H9 (cell line): Measurements from ENCODE around the gene TMC6. TPM values are rescaled to one million over a fixed set of nuclear protein-coding genes. Genes with fewer than 3 reads are reported as not detected.

Source experiments
- DNase-seq: peaks from one replicate; pipeline ENCODE4 v3.0.0-alpha.2; 2017
- H2AFZ ChIP-seq: one replicate; pipeline ENCODE4 v1.6.1; 2013; ENCODE audit warnings: mild to moderate bottlenecking, low read length, control low read depth, moderate library complexity
- H2AK5ac ChIP-seq: 2 replicates; pipeline ENCODE4 v1.6.1; 2013; ENCODE audit warnings: low read length, control low read depth, mixed read lengths; ENCODE audit not compliant: insufficient read length
- H2BK120ac ChIP-seq: one replicate; pipeline ENCODE4 v1.6.1; 2013; ENCODE audit warnings: low read depth, mild to moderate bottlenecking, low read length, control low read depth, inconsistent platforms; ENCODE audit not compliant: poor library complexity, severe bottlenecking
- H2BK12ac ChIP-seq: 2 replicates; pipeline ENCODE4 v1.6.1; 2013; ENCODE audit warnings: low read length, control low read depth, mixed read lengths, low read depth; ENCODE audit not compliant: insufficient read length
- H2BK15ac ChIP-seq: 2 replicates; pipeline ENCODE4 v1.6.1; 2013; ENCODE audit warnings: low read depth, low read length, control low read depth
- H2BK20ac ChIP-seq: one replicate; pipeline ENCODE4 v1.6.1; 2013; ENCODE audit warnings: low read depth, mild to moderate bottlenecking, low read length, control low read depth, inconsistent platforms; ENCODE audit not compliant: poor library complexity, severe bottlenecking
- H2BK5ac ChIP-seq: 2 replicates; pipeline ENCODE4 v1.6.1; 2013; ENCODE audit warnings: low read length, control low read depth, mixed read lengths; ENCODE audit not compliant: insufficient read length
- H3K14ac ChIP-seq: 2 replicates; pipeline ENCODE4 v1.6.1; 2013; ENCODE audit warnings: low read length, control low read depth; ENCODE audit not compliant: insufficient read depth
- H3K18ac ChIP-seq: 2 replicates; pipeline ENCODE4 v1.6.1; 2013; ENCODE audit warnings: low read depth, mild to moderate bottlenecking, mixed read lengths, low read length, control low read depth; ENCODE audit not compliant: insufficient read length
- H3K23ac ChIP-seq: 2 replicates; pipeline ENCODE4 v1.6.1; 2013; ENCODE audit warnings: low read length, control low read depth, mixed read lengths, low read depth; ENCODE audit not compliant: insufficient read length
- H3K23me2 ChIP-seq: 2 replicates; pipeline ENCODE4 v1.6.1; 2013; ENCODE audit warnings: low read depth, mild to moderate bottlenecking, mixed read lengths, low read length, control low read depth; ENCODE audit not compliant: insufficient read length, poor library complexity, severe bottlenecking
- H3K27ac ChIP-seq: 2 replicates; pipeline ENCODE4 v1.5.1; 2013; ENCODE audit warnings: low read length, control low read depth, mixed read lengths, low read depth; ENCODE audit not compliant: insufficient read length
- H3K27me3 ChIP-seq: 2 replicates; pipeline ENCODE4 v1.6.1; 2013; ENCODE audit warnings: low read length, control low read depth, inconsistent platforms; ENCODE audit not compliant: insufficient read depth
- H3K4ac ChIP-seq: 2 replicates; pipeline ENCODE4 v1.6.1; 2013; ENCODE audit warnings: low read depth, mild to moderate bottlenecking, control low read depth, inconsistent platforms, low read length, moderate library complexity
- H3K4me1 ChIP-seq: 2 replicates; pipeline ENCODE4 v1.6.1; 2013; ENCODE audit warnings: low read length, control low read depth, inconsistent platforms; ENCODE audit not compliant: insufficient read depth
- H3K4me2 ChIP-seq: 2 replicates; pipeline ENCODE4 v1.6.1; 2013; ENCODE audit warnings: low read length, control low read depth, mixed read lengths; ENCODE audit not compliant: insufficient read length, insufficient read depth
- H3K56ac ChIP-seq: 2 replicates; pipeline ENCODE4 v1.6.1; 2013; ENCODE audit warnings: low read depth, mild to moderate bottlenecking, mixed read lengths, low read length, control low read depth; ENCODE audit not compliant: insufficient read length
- H3K79me1 ChIP-seq: 2 replicates; pipeline ENCODE4 v1.6.1; 2013; ENCODE audit warnings: low read depth, mild to moderate bottlenecking, moderate library complexity, low read length, control low read depth, inconsistent platforms; ENCODE audit not compliant: insufficient read depth, poor library complexity, severe bottlenecking
- H3K79me2 ChIP-seq: 2 replicates; pipeline ENCODE4 v1.6.1; 2013; ENCODE audit warnings: low read length, control low read depth, inconsistent platforms; ENCODE audit not compliant: insufficient read depth
- H3K9ac ChIP-seq: 2 replicates; pipeline ENCODE4 v1.6.1; 2013; ENCODE audit warnings: low read length, control low read depth, mixed read lengths; ENCODE audit not compliant: insufficient read length; ENCODE audit errors: extremely low read depth
- H3K9me3 ChIP-seq: one replicate; pipeline ENCODE4 v1.6.1; 2013; ENCODE audit warnings: low read depth, low read length, inconsistent platforms; ENCODE audit not compliant: control insufficient read depth
- H3T11ph ChIP-seq: one replicate; pipeline ENCODE4 v1.6.1; 2013; ENCODE audit warnings: mild to moderate bottlenecking, low read length, control low read depth, inconsistent platforms
- H4K20me1 ChIP-seq: one replicate; pipeline ENCODE4 v1.6.1; 2013; ENCODE audit not compliant: control insufficient read depth, insufficient read length, insufficient read depth
- H4K5ac ChIP-seq: 2 replicates; pipeline ENCODE4 v1.6.1; 2013; ENCODE audit warnings: low read depth, mild to moderate bottlenecking, mixed read lengths, low read length, control low read depth; ENCODE audit not compliant: insufficient read length
- H4K8ac ChIP-seq: replicated peaks from 2 replicates; pipeline ENCODE4 v1.6.1; 2013; ENCODE audit warnings: low read length, control low read depth, mixed read lengths, low read depth; ENCODE audit not compliant: insufficient read length
- H4K91ac ChIP-seq: 2 replicates; pipeline ENCODE4 v1.6.1; 2013; ENCODE audit warnings: low read depth, mild to moderate bottlenecking, moderate library complexity, mixed read lengths, low read length, control low read depth; ENCODE audit not compliant: insufficient read length
- H3K27ac Mint-ChIP-seq, 3 experiments: 2 replicates in 2 of 3; 3 replicates in 1 of 3; pipeline ENCODE4 v1.8.0; 2020 to 2021; ENCODE audit warnings: mixed read lengths in 3 of 3, mild to moderate bottlenecking in 1 of 3, moderate library complexity in 1 of 3
- H3K27me3 Mint-ChIP-seq: 2 replicates; pipeline ENCODE4 v1.8.0; 2021; ENCODE audit warnings: low read depth, mild to moderate bottlenecking, moderate library complexity, mixed read lengths
- H3K36me3 Mint-ChIP-seq, 3 experiments: 2 replicates in 2 of 3; 3 replicates in 1 of 3; pipeline ENCODE4 v1.8.0; 2020 to 2021; ENCODE audit warnings: low read depth in 3 of 3, mixed read lengths in 3 of 3; ENCODE audit not compliant: insufficient read depth in 1 of 3
- H3K4me1 Mint-ChIP-seq, 2 experiments: 2 replicates each; pipeline ENCODE4 v1.8.0; 2020; ENCODE audit warnings: mixed read lengths in 2 of 2
- H3K4me3 Mint-ChIP-seq, 2 experiments: 2 replicates in 1 of 2; 3 replicates in 1 of 2; pipeline ENCODE4 v1.8.0; 2020 to 2021; ENCODE audit warnings: mild to moderate bottlenecking in 2 of 2, mixed read lengths in 2 of 2, moderate library complexity in 1 of 2
- H3K9me3 Mint-ChIP-seq, 2 experiments: 2 replicates in 1 of 2; 3 replicates in 1 of 2; pipeline ENCODE4 v1.8.0; 2020; ENCODE audit warnings: mild to moderate bottlenecking in 2 of 2, mixed read lengths in 2 of 2, moderate library complexity in 1 of 2
- CTCF ChIP-seq: fragments of 200-600 bp; sonication (generic); conservative IDR thresholded peaks from 3 replicates; pipeline ENCODE4 v1.8.0; 2021; ENCODE audit warnings: antibody characterized with exemption, mild to moderate bottlenecking
- WGBS: extraction: QIAGEN DNeasy Blood & Tissue Kit; methylation state at CpG from one replicate; pipeline ENCODE4 v1.1.7; 2013; ENCODE audit warnings: missing lambda C conversion rate, low lambda C conversion rate, mixed read lengths; ENCODE audit not compliant: insufficient read length; ENCODE audit errors: extremely low coverage; 5-methylcytosine and 5-hydroxymethylcytosine counted together
- total RNA-seq: library from RNA; stranded (reverse); gene quantifications from 2 replicates; pipeline ENCODE4 v1.2.1, GENCODE V29; 2021

TMC6 gene
- total RNA-seq, 1 experiment from 2014 or later = 86.8 TPM

GRCh38 chr17:78147315-78147998, 18.9 kb upstream of the TMC6 start:
- H3K27ac ChIP-seq = no peak overlapping the region
- Mint-ChIP-seq H3K4me3 (no peak overlapping the region), H3K4me1 (peaks cover 5 to 9% of the 10 kb centered on the region in 2 experiments; a peak in 3 of 4 replicates), H3K36me3 (no peaks in the 10 kb centered on the region), H3K9me3 (no peaks in the 10 kb centered on the region), H3K27me3 (no peaks in the 10 kb centered on the region), H3K27ac (peak overlapping the region in 1 of 3 experiments; percentile 40; a peak in 1 of 7 replicates)
- no peak overlapping the region for H3T11ph ChIP-seq
- H3K56ac ChIP-seq = no peak overlapping the region
- H2BK15ac ChIP-seq = no peak overlapping the region
- no peaks in the 10 kb centered on the region for H3K79me2 ChIP-seq
- no peaks in the 10 kb centered on the region for H3K9me3 ChIP-seq
- no peak for DNase-seq
- no peaks in the 10 kb centered on the region for H3K23me2 ChIP-seq
- H3K23ac ChIP-seq = no peak overlapping the region
- H3K9ac ChIP-seq = no peak overlapping the region
- H3K4ac ChIP-seq = no peak overlapping the region
- H3K18ac ChIP-seq = no peak overlapping the region
- no peak for TF ChIP-seq CTCF
- H2BK5ac ChIP-seq = no peak overlapping the region
- no peak overlapping the region for H2BK20ac ChIP-seq
- H4K91ac ChIP-seq = no peak overlapping the region
- no CpG with 5 or more reads among the region's 8 CpGs for WGBS
- no peak overlapping the region for H2BK12ac ChIP-seq
- H3K4me2 ChIP-seq = no peak overlapping the region
- no peak overlapping the region for H2BK120ac ChIP-seq
- no peak overlapping the region for H4K5ac ChIP-seq
- no peak overlapping the region for H2AFZ ChIP-seq
- H2AK5ac ChIP-seq = no peak overlapping the region
- H4K20me1 ChIP-seq = no peaks in the 10 kb centered on the region
- H3K27me3 ChIP-seq = no peaks in the 10 kb centered on the region
- no peaks in the 10 kb centered on the region for H3K79me1 ChIP-seq
- H3K14ac ChIP-seq = no peak overlapping the region
- no peaks in the 10 kb centered on the region for H3K4me1 ChIP-seq
- no peak overlapping the region for H4K8ac ChIP-seq
